Measurements from ENCODE around the gene SPACDR. TPM values are rescaled to one million over a fixed set of nuclear protein-coding genes. Genes with fewer than 3 reads are reported as not detected.

The SPACDR gene
- total RNA-seq, 4 donors from 2014 or later, result 0.68 TPM; not detected in 3

- TF ChIP-seq CTCF (IDR thresholded peaks at IDR 0.05; ENCODE audit: low read depth), result no peak
Observed at GRCh38 chr7:100467638-100468373, 3.7 kb upstream of the SPACDR start.

- no peak for TF ChIP-seq CTCF (IDR thresholded peaks at IDR 0.05; ENCODE audit: low read depth)
Observed at GRCh38 chr7:100466653-100467605, 2.9 kb upstream of the SPACDR start.

GRCh38 chr7:100465702-100466311, 1.7 kb upstream of the SPACDR start:
- no peak for TF ChIP-seq CTCF (IDR thresholded peaks at IDR 0.05; ENCODE audit: low read depth)

GRCh38 chr7:100465299-100465698, 1.2 kb upstream of the SPACDR start:
- TF ChIP-seq CTCF (IDR thresholded peaks at IDR 0.05; ENCODE audit: low read depth), result no peak

- TF ChIP-seq CTCF (IDR thresholded peaks at IDR 0.05; ENCODE audit: low read depth), result no peak
Observed at GRCh38 chr7:100464791-100465190, 731 bp upstream of the SPACDR start.

- TF ChIP-seq CTCF (IDR thresholded peaks at IDR 0.05; ENCODE audit: low read depth), result no peak
Observed at GRCh38 chr7:100457033-100457432, 7.0 kb downstream of the SPACDR start.

- no peak for TF ChIP-seq CTCF (IDR thresholded peaks at IDR 0.05; ENCODE audit: low read depth)
Observed at GRCh38 chr7:100456562-100456961, 7.5 kb downstream of the SPACDR start.
